Measurements from ENCODE around the gene DNAJB4. TPM values are rescaled to one million over a fixed set of nuclear protein-coding genes. Genes with fewer than 3 reads are reported as not detected.

DNAJB4 gene
- total and polyA plus RNA-seq, 2 of the 13 experiments (the other 11 are each of a cell fraction or from before 2014, with no cell fraction given), result 4.4 to 18.6 TPM

DNA sequence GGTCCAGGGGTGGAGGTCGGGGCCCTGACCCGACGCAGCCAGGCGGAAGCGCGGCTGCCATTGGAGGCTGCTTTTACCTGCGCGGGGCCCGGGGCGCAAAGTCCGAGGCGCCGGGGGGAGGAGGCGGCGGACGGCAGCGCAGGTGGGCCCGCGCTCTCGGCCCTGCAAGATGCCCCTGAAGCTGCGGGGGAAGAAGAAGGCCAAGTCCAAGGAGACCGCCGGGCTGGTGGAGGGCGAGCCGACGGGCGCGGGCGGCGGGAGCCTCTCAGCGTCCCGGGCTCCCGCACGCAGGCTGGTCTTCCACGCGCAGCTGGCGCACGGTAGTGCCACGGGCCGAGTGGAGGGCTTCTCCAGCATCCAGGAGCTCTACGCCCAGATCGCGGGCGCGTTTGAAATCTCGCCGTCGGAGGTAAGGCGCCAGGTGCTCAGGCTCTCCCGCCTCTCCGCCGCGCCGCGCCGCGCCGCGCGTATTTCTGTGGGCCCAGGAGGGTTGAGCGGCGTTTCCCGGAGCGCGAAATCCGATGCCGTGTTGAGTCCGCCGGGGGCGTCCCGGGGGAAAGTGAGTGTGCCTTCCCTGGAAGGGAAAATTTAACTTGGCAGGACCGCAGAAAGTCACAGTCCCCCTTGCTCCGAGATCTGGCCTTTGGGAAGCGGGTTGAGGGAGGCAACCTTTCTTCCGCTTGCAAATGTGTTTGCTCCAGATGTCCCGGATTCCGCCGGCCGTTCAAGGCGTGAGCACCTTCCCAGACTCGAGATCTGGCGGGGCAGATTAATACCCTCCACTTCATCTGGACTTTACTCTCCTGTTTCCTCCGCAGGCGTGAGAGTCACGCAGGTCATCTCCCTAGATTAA, 41.4 kb downstream of the DNAJB4 start, which contains the start of gene GIPC2 (continued):
- TF ChIP-seq, protein P1, sequence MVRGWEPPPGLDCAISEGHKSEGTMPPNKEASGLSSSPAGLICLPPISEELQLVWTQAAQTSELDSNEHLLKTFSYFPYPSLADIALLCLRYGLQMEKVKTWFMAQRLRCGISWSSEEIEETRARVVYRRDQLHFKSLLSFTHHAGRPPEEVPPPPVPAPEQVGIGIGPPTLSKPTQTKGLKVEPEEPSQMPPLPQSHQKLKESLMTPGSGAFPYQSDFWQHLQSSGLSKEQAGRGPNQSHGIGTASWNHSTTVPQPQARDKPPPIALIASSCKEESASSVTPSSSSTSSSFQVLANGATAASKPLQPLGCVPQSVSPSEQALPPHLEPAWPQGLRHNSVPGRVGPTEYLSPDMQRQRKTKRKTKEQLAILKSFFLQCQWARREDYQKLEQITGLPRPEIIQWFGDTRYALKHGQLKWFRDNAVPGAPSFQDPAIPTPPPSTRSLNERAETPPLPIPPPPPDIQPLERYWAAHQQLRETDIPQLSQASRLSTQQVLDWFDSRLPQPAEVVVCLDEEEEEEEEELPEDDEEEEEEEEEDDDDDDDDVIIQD (CRISPR knock-in tag; IDR thresholded peaks at IDR 0.05; ENCODE audit: low read depth), result peak; percentile 40; the same call in 1 of the 2 replicates
- TF ChIP-seq AGO2 (optimal IDR thresholded peaks at IDR 0.05; ENCODE audit: low read depth, low read length), result peak; percentile 57
- no peak for TF ChIP-seq SIN3B (IDR thresholded peaks at IDR 0.05; ENCODE audit: low read length)
- TF ChIP-seq MYC (CRISPR knock-in tag; IDR thresholded peaks at IDR 0.05; ENCODE audit: borderline replicate concordance), result peak; percentile 74; the same call in 1 of the 2 replicates
- peak; percentile 24; the same call in 1 of the 2 replicates for TF ChIP-seq ZNF589 (CRISPR knock-in tag; conservative IDR thresholded peaks at IDR 0.05)
- no peak for TF ChIP-seq ZNF747 (CRISPR knock-in tag; IDR thresholded peaks at IDR 0.05; ENCODE audit: borderline replicate concordance)
- peak; percentile 92; the same call in 1 of the 2 replicates for TF ChIP-seq KAT7 (CRISPR knock-in tag; IDR thresholded peaks at IDR 0.05; ENCODE audit: borderline replicate concordance)
- TF ChIP-seq ZFY (CRISPR knock-in tag; IDR thresholded peaks at IDR 0.05), result peak; percentile 86
- TF ChIP-seq HNRNPLL (IDR thresholded peaks at IDR 0.05; ENCODE audit: low read depth, low read length, poor library complexity, severe bottlenecking), result peak; percentile 95
- TF ChIP-seq SMC3 (IDR thresholded peaks at IDR 0.05; ENCODE audit: low read length), result no peak
- TF ChIP-seq, protein P2, sequence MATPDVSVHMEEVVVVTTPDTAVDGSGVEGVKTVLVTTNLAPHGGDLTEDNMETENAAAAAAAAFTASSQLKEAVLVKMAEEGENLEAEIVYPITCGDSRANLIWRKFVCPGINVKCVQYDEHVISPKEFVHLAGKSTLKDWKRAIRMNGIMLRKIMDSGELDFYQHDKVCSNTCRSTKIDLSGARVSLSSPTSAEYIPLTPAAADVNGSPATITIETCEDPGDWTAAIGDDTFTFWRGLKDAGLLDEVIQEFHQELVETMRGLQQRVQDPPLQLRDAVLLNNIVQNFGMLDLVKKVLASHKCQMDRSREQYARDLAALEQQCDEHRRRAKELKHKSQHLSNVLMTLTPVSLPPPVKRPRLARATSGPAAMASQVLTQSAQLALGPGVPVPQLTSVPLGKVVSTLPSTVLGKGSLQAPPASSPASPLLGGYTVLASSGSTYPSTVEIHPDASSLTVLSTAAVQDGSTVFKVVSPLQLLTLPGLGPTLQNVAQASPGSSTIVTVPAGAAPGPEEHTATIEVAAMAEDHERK (CRISPR knock-in tag; IDR thresholded peaks at IDR 0.05; ENCODE audit: low read depth), result peak; percentile 74
- peak; percentile 88 to 90 for TF ChIP-seq NR2F1 (CRISPR knock-in tag; IDR thresholded peaks at IDR 0.05)
- peak; percentile 31; the same call in 1 of the 2 replicates for TF ChIP-seq FOXA3 (CRISPR knock-in tag; IDR thresholded peaks at IDR 0.05)
- TF ChIP-seq ZNF703 (CRISPR knock-in tag; IDR thresholded peaks at IDR 0.05; ENCODE audit: borderline replicate concordance), result peak; percentile 36; the same call in 1 of the 2 replicates
- peak in 1 of 2 experiments; percentile 66; a peak in 2 of 4 replicates for TF ChIP-seq KLF16 (CRISPR knock-in tag; IDR thresholded peaks at IDR 0.05)
- TF ChIP-seq ESRRA (CRISPR knock-in tag; IDR thresholded peaks at IDR 0.05; ENCODE audit: low read depth), result 0 out of 2 replicates have a peak, but pooled peaks have one; percentile 53
- TF ChIP-seq DNMT3B (CRISPR knock-in tag; conservative IDR thresholded peaks at IDR 0.05), result 0 out of 2 replicates have a peak, but pooled peaks have one; percentile 54
- 0 out of 2 replicates have a peak, but pooled peaks have one; percentile 25 for TF ChIP-seq HOXA9 (CRISPR knock-in tag; IDR thresholded peaks at IDR 0.05; ENCODE audit: borderline replicate concordance)
- TF ChIP-seq CHD2 (IDR thresholded peaks at IDR 0.05; ENCODE audit: low read depth, low read length), result no peak
- TF ChIP-seq DR1 (CRISPR knock-in tag; IDR thresholded peaks at IDR 0.05), result peak; percentile 10; the same call in 1 of the 2 replicates
- TF ChIP-seq HNRNPUL1 (IDR thresholded peaks at IDR 0.05; ENCODE audit: low read depth, low read length), result no peak
- TF ChIP-seq SAP130 (CRISPR knock-in tag; IDR thresholded peaks at IDR 0.05; ENCODE audit: low read depth), result peak; percentile 72
- peak; percentile 19; the same call in 1 of the 2 replicates for TF ChIP-seq ZNF446 (CRISPR knock-in tag; IDR thresholded peaks at IDR 0.05)
- 0 out of 2 replicates have a peak, but pooled peaks have one; percentile 18 for TF ChIP-seq ZNF746 (CRISPR knock-in tag; IDR thresholded peaks at IDR 0.05)
- TF ChIP-seq ZNF660 (CRISPR knock-in tag; IDR thresholded peaks at IDR 0.05; ENCODE audit: borderline replicate concordance, low read depth), result no peak
- TF ChIP-seq HNF4A (CRISPR knock-in tag; IDR thresholded peaks at IDR 0.05), result peak; percentile 89
- no peak for TF ChIP-seq SMAD9 (CRISPR knock-in tag; IDR thresholded peaks at IDR 0.05)
- peak; percentile 71 for TF ChIP-seq NFYC (CRISPR knock-in tag; IDR thresholded peaks at IDR 0.05)
- TF ChIP-seq RBFOX2 (IDR thresholded peaks at IDR 0.05; ENCODE audit: low read depth, low read length), result peak; percentile 87
